22Rv1 (cell line): ENCODE measurements around the gene IGF2R.

Source experiments
- CTCF ChIP-seq: fragments of 450-650 bp; IDR thresholded peaks from 2 replicates; pipeline ENCODE4 v1.5.1; 2017; ENCODE audit warnings: mild to moderate bottlenecking
- ZFX ChIP-seq: fragments of 450-650 bp; IDR thresholded peaks from 2 replicates; pipeline ENCODE4 v1.6.1; 2017; ENCODE audit warnings: antibody characterized with exemption, borderline replicate concordance

DNA sequence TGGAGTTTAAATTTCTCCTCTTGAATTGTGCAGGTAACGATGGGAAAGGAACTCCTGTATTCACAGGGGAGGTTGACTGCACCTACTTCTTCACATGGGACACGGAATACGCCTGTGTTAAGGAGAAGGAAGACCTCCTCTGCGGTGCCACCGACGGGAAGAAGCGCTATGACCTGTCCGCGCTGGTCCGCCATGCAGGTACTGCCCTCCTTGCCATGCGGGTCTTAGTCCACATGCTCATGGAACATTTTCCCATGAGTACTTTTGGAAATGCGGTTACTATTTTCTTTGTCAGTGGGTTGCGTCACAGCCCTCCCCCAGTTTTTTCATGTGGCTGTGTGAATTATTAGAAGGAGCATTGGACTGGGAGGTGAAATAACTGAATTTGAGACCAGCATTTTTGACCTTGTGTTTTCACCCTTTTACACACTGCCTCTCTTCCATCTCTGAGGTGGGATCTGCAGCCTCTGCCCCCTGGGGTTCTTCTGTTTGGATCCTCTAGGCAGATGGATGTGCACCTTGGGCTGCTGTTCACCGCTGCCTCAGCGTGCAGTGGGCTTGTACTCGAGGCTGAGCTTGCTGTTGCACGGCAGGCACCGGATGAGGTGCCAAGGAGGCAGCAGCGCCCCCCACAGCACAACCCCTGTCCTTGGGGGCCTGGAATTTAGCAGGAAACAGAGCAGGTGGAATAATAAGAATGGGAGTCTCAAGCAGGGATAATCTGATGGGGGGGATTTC lies 71.8 kb downstream of the IGF2R start:
- TF ChIP-seq CTCF (no peak), ZFX (no peak)
